Activated effector memory CD4-positive, alpha-beta T cell treated with anti-CD3 and anti-CD28 coated beads, Interleukin-2, amount 50 U/mL, for 16 hours (primary cell): ENCODE measurements around the gene PLIN5.

ENCODE experiments used
- DNase-seq: peaks from one replicate; pipeline ENCODE4 v3.0.0-alpha.2; 2020

PLIN5 gene

DNA sequence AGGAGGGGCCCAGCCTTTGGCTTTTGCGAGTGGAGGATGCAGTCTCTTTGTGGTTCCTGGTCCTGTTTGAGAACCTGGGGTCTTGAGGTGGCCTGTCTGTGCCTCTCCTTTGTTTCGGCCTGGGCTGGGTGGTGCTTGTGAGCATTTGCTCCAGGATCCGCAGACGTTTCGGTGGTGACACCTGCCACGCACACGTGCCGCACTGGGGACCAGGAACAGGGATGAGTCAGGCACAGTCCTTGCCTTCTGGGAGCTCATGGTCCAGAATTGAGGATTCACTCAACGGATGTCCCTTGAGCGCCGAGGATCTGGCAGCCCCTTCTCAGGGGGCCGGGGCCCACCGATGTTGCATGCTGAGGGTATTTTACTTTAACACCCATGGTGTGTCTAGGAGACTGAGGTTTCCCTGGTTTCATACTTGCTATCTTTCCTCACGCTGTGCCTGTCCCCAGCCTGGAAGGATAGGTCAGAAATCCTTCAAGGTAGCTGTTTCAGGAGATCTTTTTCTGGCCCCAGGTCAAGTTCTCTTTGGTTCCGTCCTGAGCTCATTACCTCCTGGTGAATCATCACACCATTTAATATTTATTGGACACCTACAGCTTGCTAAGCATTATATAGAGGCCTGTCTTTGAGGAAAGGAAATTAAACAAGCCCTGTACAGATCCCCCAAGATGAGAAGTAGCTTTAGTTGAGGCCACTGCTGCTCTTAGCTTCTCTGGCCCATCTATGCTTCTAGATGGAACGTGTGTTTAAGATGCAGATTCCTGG, 57.8 kb downstream of the PLIN5 start:
- DNase-seq, result no peak

DNA sequence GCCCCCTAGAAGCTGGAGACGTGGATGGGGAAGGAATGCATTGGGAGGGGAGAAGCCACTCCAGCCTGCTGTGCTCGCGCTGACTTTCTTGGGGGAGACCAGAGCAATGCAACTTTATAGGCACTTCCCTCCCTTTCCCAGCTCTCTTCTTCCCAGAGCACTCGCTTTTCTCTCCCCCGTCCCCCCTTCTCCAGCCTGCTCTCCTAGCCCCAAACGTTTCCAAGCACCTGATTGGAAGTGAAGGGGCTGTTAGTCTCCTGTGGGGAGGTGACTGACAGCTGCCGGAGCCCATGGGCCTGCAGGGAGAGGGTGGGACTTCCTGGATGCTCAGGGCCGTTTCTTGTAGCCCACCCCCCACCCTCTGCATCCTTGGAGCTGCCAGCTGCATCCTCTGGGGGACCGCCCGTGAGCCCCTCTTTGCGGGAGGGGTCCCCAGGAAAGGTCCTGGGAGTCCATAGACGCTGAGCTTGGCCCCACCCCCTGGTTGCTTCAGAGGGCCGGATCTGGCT, 60.5 kb downstream of the PLIN5 start:
- no peak for DNase-seq

DNA sequence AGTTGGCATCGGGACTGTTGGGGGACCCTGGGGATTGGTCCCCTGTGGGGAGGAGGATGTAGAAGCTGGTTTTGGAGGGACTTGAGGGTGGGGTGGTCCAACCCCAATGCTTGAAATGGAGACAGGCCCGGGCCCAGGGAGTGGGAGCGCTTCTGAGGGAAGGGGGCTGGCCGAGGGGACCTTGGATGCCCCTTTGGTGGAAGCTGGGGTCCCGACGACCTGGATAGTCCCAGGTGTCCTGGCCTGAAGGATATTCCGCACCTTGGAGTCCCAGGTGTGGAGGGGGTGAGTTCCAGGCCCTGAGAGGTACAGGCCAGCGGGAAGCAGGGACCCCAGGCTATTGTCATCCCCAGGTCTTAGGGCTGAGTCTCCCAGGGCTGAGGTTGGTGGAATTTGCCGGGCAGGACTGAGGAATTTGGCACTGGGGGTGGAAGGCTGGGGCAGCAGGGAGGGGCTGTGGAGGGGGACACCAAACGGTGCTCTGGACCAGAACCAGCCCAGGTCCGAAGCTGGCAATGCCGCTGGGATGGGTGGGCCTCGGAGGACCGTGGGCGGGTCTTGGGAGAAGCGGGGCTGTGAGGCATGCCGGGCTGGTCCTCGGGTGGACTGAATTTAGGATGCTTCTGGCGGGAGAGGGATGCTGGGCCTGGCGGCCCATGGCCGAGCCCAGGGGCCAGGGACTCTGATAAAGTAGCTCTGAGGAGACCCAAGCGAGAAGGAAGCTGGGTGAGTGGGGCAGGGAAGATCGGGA, 61.1 kb downstream of the PLIN5 start:
- DNase-seq, result no peak

DNA sequence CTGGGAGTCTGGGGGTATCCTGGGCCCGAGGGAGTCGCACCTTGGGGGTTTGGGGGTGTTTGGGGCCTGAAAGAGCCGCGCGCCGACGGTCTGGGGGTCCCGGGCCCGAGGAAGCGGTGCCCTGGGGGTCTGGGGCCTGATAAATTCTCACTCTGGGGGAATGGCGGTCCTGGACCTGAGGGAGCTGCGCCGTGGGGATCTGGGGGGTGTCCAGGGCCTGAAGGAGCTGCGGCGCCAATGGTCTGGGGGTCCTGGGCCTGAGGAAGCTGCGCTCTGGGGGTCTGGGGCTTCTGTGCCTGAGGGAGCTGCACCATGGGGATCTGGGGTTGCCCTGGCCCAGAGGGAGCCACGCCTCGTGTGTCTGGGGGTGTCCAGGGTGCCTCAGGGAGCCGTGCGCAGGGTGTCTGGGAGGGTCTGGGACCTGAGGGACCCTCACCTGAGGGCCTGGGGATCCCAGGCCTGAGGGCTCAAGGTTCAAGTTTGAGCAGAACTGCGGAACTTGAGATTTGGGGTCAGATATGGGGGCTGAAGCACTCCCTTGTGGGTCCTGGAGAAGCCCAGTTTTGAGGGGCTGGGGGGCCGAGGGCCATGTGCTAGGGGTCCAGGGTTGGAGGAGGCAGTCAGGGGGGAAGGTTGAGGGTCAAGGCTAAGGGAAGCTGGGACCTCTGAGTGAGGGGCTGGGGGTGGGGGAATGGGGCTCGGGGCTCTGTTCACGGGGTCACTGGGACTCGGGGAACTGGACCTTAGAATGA, 61.8 kb downstream of the PLIN5 start:
- no peak for DNase-seq
